Measurements from ENCODE around the gene EIF1B. TPM values are rescaled to one million over a fixed set of nuclear protein-coding genes. Genes with fewer than 3 reads are reported as not detected.

Gene EIF1B
- total RNA-seq, 2 donors from 2014 or later = 15.0 to 38.2 TPM

GRCh38 chr3:40324621-40325020, 15.1 kb downstream of the EIF1B start:
- Histone ChIP-seq H3K27ac (no peak overlapping the region), H3K4me1 (ENCODE audit: control insufficient read depth in 1 of 2, low read depth in 2 of 2) (no peaks in the 10 kb centered on the region), H3K27me3 (replicated peaks; ENCODE audit: insufficient read depth) (no peaks in the 10 kb centered on the region), H3K4me3 (no peak overlapping the region), H3K36me3 (no peaks in the 10 kb centered on the region), H3K9me3 (no peaks in the 10 kb centered on the region)
- TF ChIP-seq CTCF (IDR thresholded peaks at IDR 0.05) = no peak
- ATAC-seq (ENCODE audit: insufficient number of reproducible peaks, low FRiP score, low read depth) = no peak
- no peak for DNase-seq (ENCODE audit: low spot score)

- H3K9me3 ChIP-seq = no peaks in the 10 kb centered on the region
- no peak for DNase-seq (ENCODE audit: low spot score)
- no peak for ATAC-seq (ENCODE audit: insufficient number of reproducible peaks, low FRiP score, low read depth)
- no peak overlapping the region for H3K4me3 ChIP-seq
- no peak overlapping the region for H3K27ac ChIP-seq
- no peaks in the 10 kb centered on the region for H3K4me1 ChIP-seq (ENCODE audit: control insufficient read depth in 1 of 2, low read depth in 2 of 2)
- no peak for TF ChIP-seq CTCF (IDR thresholded peaks at IDR 0.05)
- no peaks in the 10 kb centered on the region for H3K27me3 ChIP-seq (replicated peaks; ENCODE audit: insufficient read depth)
- H3K36me3 ChIP-seq = no peaks in the 10 kb centered on the region
Observed at GRCh38 chr3:40325465-40325864, 16.0 kb downstream of the EIF1B start.

GRCh38 chr3:40328374-40328773, 18.9 kb downstream of the EIF1B start:
- Histone ChIP-seq H3K27me3 (replicated peaks; ENCODE audit: insufficient read depth) (no peaks in the 10 kb centered on the region), H3K4me1 (ENCODE audit: control insufficient read depth in 1 of 2, low read depth in 2 of 2) (no peaks in the 10 kb centered on the region), H3K4me3 (no peak overlapping the region), H3K36me3 (no peaks in the 10 kb centered on the region), H3K9me3 (no peaks in the 10 kb centered on the region), H3K27ac (no peak overlapping the region)
- DNase-seq (ENCODE audit: low spot score) (no peak), ATAC-seq (ENCODE audit: insufficient number of reproducible peaks, low FRiP score, low read depth) (no peak)
- no peak for TF ChIP-seq CTCF (IDR thresholded peaks at IDR 0.05)

- TF ChIP-seq CTCF (IDR thresholded peaks at IDR 0.05) = no peak
- ATAC-seq (ENCODE audit: insufficient number of reproducible peaks, low FRiP score, low read depth) = no peak
- no peaks in the 10 kb centered on the region for H3K27me3 ChIP-seq (replicated peaks; ENCODE audit: insufficient read depth)
- H3K9me3 ChIP-seq = no peaks in the 10 kb centered on the region
- H3K4me1 ChIP-seq (ENCODE audit: control insufficient read depth in 1 of 2, low read depth in 2 of 2) = no peaks in the 10 kb centered on the region
- DNase-seq (ENCODE audit: low spot score) = no peak
- no peaks in the 10 kb centered on the region for H3K36me3 ChIP-seq
- no peak overlapping the region for H3K4me3 ChIP-seq
- H3K27ac ChIP-seq = no peak overlapping the region
Observed at GRCh38 chr3:40329071-40329470, 19.6 kb downstream of the EIF1B start.

GRCh38 chr3:40332684-40333083, 23.2 kb downstream of the EIF1B start:
- Histone ChIP-seq H3K9me3 (no peaks in the 10 kb centered on the region), H3K27ac (no peak overlapping the region), H3K36me3 (no peaks in the 10 kb centered on the region), H3K27me3 (replicated peaks; ENCODE audit: insufficient read depth) (no peaks in the 10 kb centered on the region), H3K4me3 (no peak overlapping the region), H3K4me1 (ENCODE audit: control insufficient read depth in 1 of 2, low read depth in 2 of 2) (no peaks in the 10 kb centered on the region)
- TF ChIP-seq CTCF (IDR thresholded peaks at IDR 0.05) = no peak
- no peak for DNase-seq (ENCODE audit: low spot score)
- ATAC-seq (ENCODE audit: insufficient number of reproducible peaks, low FRiP score, low read depth) = no peak

Data from thoracic aorta (tissue), 2 donors.